ENCODE results near the gene EPHA10.

Gene EPHA10

DNA sequence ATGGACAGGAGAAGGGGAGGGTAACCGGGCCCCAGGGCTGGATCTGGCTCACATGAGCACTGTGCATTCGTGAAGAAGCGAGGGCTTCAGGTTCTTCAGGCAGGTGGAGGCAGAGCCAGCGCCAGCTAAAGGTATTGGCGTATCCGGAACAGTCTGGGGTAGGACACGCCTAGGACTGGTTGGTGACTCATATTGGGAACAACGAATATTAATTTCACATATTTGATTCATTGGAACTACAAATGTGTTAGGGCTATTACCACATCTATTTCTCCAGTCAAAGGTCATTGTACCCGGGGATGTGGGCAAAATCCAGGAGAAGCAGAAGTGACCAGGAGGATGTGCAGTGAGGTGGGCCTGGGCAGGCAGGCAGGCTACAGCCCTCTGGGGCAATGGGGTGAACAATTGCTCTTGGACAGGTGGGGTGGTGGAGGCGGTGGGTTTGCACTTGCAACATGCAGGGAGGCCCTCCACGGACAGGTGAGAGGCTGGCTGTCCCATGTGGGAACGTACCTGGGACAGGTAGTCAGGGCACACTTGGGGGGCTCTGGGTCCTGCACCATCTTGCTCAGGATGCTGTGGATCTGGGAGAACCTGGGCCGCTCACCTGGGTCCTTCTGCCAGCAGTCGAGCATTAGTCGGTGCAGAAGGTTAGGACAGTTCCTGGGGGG lies 45.9 kb downstream of the EPHA10 start:
- no peaks in the 10 kb centered on the region for H3K4me1 Mint-ChIP-seq (ENCODE audit: low read depth)
- H3K9me3 Mint-ChIP-seq = no peaks in the 10 kb centered on the region
- no peaks in the 10 kb centered on the region for H3K36me3 Mint-ChIP-seq (ENCODE audit: low read depth)
- no peaks in the 10 kb centered on the region for H3K27me3 Mint-ChIP-seq
- no peak overlapping the region for H3K4me3 Mint-ChIP-seq
- H3K27ac Mint-ChIP-seq = no peak overlapping the region

DNA sequence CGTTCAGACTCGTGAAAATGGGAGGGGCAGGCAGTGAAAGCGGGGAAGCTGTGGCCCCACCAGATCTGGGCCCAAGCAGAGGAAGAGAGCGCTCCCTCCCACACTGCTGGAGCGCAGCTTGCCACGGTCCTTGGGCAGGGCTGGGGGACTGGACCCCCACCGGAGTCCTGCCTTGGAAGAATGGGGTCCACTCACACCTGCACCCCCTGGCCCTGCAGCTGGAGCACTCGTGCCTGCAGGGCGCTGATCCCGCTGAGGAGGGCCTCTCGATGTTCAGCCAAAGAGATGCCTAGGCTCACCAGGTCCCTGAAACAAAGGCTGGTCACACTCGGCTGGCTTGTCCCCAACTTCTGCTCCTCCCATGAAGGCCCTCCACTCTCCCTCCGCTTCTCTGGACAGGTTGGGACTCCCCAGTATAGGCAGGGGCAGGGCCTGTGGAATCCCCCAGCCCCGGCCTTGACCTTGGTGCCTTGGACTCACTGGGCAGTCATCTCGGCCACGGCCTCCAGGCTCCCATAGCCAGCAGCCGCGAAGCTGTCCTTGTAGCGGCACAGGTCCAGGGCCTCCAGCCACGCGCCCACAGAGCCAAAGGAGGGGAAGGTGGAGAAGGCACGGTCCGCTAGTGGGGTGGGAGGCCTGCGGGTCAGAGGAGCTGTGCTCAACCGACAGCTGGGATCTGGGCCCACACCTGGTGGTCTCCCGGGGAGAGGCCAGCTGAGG lies 46.6 kb downstream of the EPHA10 start:
- Mint-ChIP-seq H3K27ac (no peak overlapping the region), H3K27me3 (no peaks in the 10 kb centered on the region)

DNA sequence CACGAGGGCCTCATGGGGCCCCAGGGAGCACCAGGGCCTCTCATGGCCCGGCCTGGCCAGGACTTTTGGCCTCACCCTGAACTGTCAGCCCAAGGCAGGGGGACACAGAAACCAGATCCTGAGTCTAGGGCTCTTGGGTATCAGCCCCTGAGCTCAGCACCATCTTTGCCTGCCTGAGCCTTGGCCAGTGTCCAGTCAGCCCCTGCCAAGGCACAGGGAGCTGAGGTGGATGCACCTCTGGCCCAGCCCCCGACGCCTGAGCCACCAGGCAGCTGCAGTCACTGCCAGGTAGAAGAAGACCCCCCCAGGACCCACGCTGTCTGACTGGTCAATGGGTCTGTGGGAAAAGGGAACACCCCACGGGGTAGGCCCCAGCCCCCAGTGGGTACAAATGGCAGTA lies 47.3 kb downstream of the EPHA10 start:
- Mint-ChIP-seq H3K4me3 (no peak overlapping the region), H3K27me3 (no peaks in the 10 kb centered on the region), H3K27ac (no peak overlapping the region), H3K9me3 (no peaks in the 10 kb centered on the region), H3K36me3 (ENCODE audit: low read depth) (no peaks in the 10 kb centered on the region), H3K4me1 (ENCODE audit: low read depth) (no peaks in the 10 kb centered on the region)

More for the DNA sequence above, 46.6 kb downstream of the EPHA10 start:
- H3K36me3 Mint-ChIP-seq (ENCODE audit: low read depth) = no peaks in the 10 kb centered on the region
- no peaks in the 10 kb centered on the region for H3K4me1 Mint-ChIP-seq (ENCODE audit: low read depth)
- no peaks in the 10 kb centered on the region for H3K9me3 Mint-ChIP-seq
- H3K4me3 Mint-ChIP-seq = no peak overlapping the region

DNA sequence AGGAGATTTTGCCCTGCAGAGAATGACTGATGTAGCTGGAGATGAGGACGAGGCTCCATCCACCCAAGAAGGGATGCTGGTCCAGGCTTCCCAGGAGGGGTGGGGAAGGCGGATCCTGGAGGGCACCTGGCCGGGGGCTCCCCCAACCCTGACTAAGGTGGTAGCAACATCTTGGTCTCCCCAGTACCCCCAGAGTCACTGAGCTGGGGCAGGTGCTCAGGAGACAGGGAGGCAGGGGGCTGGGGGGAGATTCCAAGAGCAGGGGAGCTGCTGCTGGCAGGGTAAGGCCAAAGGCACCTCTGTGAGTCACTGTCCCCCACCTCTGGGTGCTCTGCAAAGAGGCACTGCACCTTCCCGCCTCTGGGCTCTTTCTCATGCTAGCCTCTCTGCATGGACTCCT lies 48.6 kb downstream of the EPHA10 start:
- H3K4me3 Mint-ChIP-seq = no peak overlapping the region
- no peak overlapping the region for H3K27ac Mint-ChIP-seq
- no peaks in the 10 kb centered on the region for H3K36me3 Mint-ChIP-seq (ENCODE audit: low read depth)
- H3K9me3 Mint-ChIP-seq = no peaks in the 10 kb centered on the region
- H3K27me3 Mint-ChIP-seq = no peaks in the 10 kb centered on the region
- H3K4me1 Mint-ChIP-seq (ENCODE audit: low read depth) = no peaks in the 10 kb centered on the region

DNA sequence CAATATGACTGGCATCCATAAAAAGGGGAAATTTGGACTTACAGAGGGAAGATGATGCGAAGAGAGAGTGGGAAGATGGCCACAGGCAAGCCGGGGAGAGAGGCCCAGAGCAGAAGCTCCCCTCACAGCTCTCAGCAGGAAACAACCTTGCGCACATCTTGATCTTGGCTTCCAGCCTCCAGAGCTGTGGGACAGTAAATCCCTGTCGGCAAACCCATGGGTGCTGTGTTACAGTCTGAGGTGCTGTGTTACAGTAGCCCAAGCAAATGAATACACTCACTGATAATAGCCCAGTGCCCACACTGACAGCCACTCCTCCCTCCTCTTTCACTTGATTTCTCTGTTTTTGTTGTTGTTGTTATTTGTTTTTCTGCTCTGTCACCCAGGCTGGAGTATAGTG lies 50.2 kb downstream of the EPHA10 start:
- no peaks in the 10 kb centered on the region for H3K27me3 Mint-ChIP-seq
- H3K4me3 Mint-ChIP-seq = no peak overlapping the region
- H3K27ac Mint-ChIP-seq = no peak overlapping the region
- H3K4me1 Mint-ChIP-seq (ENCODE audit: low read depth) = no peaks in the 10 kb centered on the region
- H3K36me3 Mint-ChIP-seq (ENCODE audit: low read depth) = peaks cover 1% of the 10 kb centered on the region
- H3K9me3 Mint-ChIP-seq = no peaks in the 10 kb centered on the region

DNA sequence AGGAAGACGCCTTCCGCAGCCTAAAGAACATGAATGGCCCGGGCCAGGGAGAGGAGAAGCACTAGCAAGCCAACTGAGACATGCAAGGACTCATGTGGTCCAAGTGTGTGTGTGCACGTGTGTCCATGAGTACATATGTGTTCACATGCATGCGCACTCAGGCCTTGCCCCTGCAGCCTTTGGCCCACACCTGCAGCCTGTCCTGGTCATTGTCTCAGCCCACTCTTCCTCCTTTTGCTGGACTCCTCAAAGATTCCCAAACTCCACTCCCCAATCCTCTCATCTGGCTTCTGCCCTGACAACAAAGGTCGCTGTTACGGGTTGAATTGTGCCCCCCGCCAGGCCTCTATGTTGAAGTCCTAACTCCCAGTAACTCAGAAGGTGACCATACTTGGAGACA lies 50.7 kb downstream of the EPHA10 start:
- Mint-ChIP-seq H3K27ac (no peak overlapping the region), H3K9me3 (no peaks in the 10 kb centered on the region), H3K36me3 (ENCODE audit: low read depth) (peaks cover 6% of the 10 kb centered on the region), H3K27me3 (no peaks in the 10 kb centered on the region), H3K4me3 (no peak overlapping the region), H3K4me1 (ENCODE audit: low read depth) (no peaks in the 10 kb centered on the region)

DNA sequence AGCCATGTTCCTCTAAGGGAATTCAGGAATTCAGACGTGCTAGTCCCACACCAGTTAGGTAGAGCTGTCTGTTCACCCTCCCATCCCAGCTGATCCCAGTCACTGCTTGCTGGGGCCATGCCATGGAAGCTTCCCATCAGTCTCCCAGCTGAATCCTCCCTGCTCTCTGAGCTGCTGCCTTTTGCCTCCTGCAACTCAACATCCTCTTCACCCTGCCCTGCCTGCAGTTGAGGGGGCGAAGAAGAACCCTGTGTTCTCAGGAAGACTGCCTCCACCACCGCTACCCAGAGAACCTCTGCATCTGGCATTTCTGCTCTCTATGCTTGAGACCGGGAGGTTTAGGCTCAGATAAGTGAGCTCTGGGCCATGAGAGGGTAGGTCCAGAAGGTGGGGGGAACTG lies 56.4 kb downstream of the EPHA10 start:
- Mint-ChIP-seq H3K9me3 (no peaks in the 10 kb centered on the region), H3K4me1 (ENCODE audit: low read depth) (no peaks in the 10 kb centered on the region), H3K27ac (no peak overlapping the region), H3K4me3 (no peak overlapping the region), H3K36me3 (ENCODE audit: low read depth) (peaks cover 44% of the 10 kb centered on the region), H3K27me3 (no peaks in the 10 kb centered on the region)

DNA sequence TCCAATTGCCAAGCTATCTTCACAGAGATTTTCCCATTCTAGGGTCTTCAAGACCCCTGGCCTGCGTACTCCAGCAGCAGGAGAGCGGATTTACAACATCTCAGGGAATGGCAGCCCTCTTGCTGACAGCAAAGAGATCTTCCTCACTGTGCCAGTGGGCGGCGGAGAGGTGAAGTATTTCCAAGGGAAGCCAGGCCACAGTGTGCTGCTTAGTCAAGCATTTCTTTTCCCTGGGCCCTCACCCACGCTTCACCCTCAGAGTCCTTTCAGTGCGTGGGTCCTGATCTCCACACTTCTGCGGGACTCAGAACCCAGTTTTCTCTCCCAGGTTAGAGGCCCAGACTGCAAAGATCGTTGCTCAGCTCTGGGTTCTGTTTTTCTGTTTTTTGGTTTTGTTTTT lies 59.5 kb downstream of the EPHA10 start:
- H3K9me3 Mint-ChIP-seq = no peaks in the 10 kb centered on the region
- H3K36me3 Mint-ChIP-seq (ENCODE audit: low read depth) = peaks cover 73% of the 10 kb centered on the region
- H3K4me1 Mint-ChIP-seq (ENCODE audit: low read depth) = no peaks in the 10 kb centered on the region
- H3K4me3 Mint-ChIP-seq = no peak overlapping the region
- H3K27me3 Mint-ChIP-seq = no peaks in the 10 kb centered on the region
- H3K27ac Mint-ChIP-seq = no peak overlapping the region

DNA sequence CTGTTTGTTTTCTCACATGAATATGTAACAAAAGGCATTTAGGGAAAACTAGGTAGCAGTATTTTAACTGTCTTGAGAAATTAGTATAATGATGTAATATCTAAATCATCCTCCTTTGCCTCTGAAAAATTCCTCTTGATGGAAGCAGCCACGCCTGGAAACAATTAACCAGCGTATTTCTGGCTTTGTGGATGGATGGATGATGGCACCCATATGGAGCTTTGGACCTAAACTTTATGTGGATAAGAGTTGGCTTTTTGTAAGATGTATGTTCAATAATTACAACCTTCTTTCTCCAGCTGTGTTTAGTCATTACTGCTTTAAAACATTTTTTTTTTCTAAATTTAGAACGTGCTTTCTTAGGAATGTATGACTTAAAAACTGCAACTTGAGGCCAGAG lies 60.0 kb downstream of the EPHA10 start:
- Mint-ChIP-seq H3K4me1 (ENCODE audit: low read depth) (no peaks in the 10 kb centered on the region), H3K4me3 (no peak overlapping the region), H3K27ac (no peak overlapping the region), H3K36me3 (ENCODE audit: low read depth) (peaks cover 78% of the 10 kb centered on the region), H3K9me3 (no peaks in the 10 kb centered on the region), H3K27me3 (no peaks in the 10 kb centered on the region)

DNA sequence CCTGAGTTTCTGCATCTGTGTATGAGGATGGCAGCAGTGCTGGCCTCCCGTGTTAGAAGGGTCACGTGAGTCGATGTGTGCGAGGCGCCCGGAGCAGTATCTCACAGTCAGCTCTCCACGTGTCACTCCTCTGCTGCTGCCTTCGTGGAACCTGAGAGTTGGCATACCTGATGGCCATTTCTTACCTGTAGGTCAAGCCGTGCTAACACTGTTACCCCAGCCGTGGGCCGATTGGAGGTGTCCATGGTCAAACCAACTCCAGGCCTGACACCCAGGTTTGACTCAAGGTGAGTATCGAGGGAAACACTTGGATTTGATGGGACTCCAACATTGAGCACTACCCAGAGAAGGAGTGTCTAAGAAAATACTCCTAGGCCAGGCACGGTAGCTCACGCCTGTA lies 61.9 kb downstream of the EPHA10 start:
- H3K27me3 Mint-ChIP-seq = no peaks in the 10 kb centered on the region

DNA sequence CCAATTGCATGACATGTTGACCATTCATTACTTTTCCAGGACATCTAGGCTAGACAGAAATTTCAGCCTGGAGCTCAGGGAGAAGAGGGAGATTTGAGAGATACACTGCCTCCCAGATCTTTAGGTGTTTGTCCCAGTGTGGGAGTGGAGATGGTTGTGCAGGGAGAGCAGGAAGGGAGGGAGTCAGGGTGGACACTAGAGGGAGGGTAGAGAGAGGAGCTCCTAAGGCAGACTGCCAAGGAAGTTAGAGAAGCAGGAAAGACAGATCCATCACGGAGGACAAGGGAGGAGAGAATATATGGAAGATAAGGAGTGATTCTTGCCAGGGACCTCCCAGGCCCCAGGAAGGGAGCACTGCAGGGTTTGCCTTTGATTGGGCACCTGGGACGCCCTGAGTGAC lies 63.9 kb downstream of the EPHA10 start:
- Mint-ChIP-seq H3K4me3 (no peak overlapping the region), H3K9me3 (no peaks in the 10 kb centered on the region), H3K27ac (no peak overlapping the region), H3K27me3 (no peaks in the 10 kb centered on the region), H3K36me3 (ENCODE audit: low read depth) (peaks cover 81% of the 10 kb centered on the region), H3K4me1 (ENCODE audit: low read depth) (no peaks in the 10 kb centered on the region)

More for the DNA sequence above, 61.9 kb downstream of the EPHA10 start:
- H3K27ac Mint-ChIP-seq = no peak overlapping the region
- H3K36me3 Mint-ChIP-seq (ENCODE audit: low read depth) = peaks cover 81% of the 10 kb centered on the region
- no peaks in the 10 kb centered on the region for H3K4me1 Mint-ChIP-seq (ENCODE audit: low read depth)
- H3K4me3 Mint-ChIP-seq = no peak overlapping the region
- no peaks in the 10 kb centered on the region for H3K9me3 Mint-ChIP-seq

DNA sequence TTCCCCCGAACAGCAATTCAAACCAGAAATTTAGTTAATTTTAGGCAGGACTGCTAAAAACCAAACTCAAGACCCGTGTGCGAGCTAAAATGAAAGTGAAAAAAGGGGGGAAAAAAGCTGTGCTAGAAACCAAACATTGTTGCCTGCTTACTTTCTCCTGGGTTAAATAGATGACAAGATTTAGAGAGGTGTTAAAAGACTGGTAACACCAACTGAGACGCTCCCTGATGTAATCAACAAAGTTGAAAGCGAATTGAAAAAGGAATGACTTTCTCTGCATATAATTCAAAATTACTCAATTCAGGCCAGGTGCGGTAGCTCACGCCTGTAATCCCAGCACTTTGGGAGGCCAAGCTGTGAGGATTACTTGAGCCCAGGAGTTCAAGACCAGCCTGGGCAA lies 65.8 kb downstream of the EPHA10 start:
- H3K27me3 Mint-ChIP-seq = no peaks in the 10 kb centered on the region
- peaks cover 3% of the 10 kb centered on the region for H3K4me1 Mint-ChIP-seq (ENCODE audit: low read depth)
- H3K4me3 Mint-ChIP-seq = no peak overlapping the region
- peaks cover 85% of the 10 kb centered on the region for H3K36me3 Mint-ChIP-seq (ENCODE audit: low read depth)
- H3K9me3 Mint-ChIP-seq = no peaks in the 10 kb centered on the region
- H3K27ac Mint-ChIP-seq = no peak overlapping the region

DNA sequence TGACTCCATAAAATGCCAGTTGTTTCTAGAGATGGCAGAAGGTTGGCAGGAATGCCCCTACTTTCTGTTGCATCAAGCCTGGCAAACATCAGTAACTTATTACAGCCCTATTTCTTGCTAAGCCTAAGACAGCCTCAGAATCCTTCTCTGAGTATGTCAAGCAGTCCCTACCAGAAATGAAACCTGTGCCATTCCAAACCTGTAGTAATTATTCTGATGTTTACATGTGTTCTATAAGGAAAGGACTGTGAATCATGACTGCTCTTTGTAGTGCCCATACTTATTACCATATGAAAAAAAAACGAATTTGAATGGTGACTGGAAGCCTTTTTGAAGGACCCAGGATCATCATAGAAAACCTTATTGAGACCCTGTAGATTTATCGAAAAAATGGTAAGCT lies 67.2 kb downstream of the EPHA10 start:
- H3K4me3 Mint-ChIP-seq = no peak overlapping the region
- H3K36me3 Mint-ChIP-seq (ENCODE audit: low read depth) = peaks cover 77% of the 10 kb centered on the region
- H3K4me1 Mint-ChIP-seq (ENCODE audit: low read depth) = peaks cover 5% of the 10 kb centered on the region
- H3K27ac Mint-ChIP-seq = no peak overlapping the region
- no peaks in the 10 kb centered on the region for H3K27me3 Mint-ChIP-seq
- H3K9me3 Mint-ChIP-seq = no peaks in the 10 kb centered on the region

DNA sequence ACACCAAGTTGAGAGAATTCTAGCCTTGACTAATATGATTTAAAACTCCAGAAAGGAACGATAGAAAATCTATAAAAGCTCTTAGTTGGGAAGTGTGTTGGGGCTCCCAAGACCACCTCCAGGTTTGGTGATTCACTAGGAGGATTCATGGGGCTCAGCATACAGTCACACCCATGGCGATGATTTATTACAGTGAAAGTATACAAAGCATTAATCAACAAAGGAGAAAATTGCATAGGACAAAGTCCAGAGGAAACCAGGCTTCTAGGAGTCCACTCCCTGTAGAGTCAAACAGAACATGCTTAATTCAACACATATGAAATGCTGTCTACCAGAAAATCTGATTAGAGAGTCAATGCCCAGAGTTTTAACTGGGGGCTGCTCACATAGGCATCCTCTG lies 67.8 kb downstream of the EPHA10 start:
- peaks cover 72% of the 10 kb centered on the region for H3K36me3 Mint-ChIP-seq (ENCODE audit: low read depth)
- H3K4me3 Mint-ChIP-seq = no peak overlapping the region
- H3K4me1 Mint-ChIP-seq (ENCODE audit: low read depth) = peaks cover 5% of the 10 kb centered on the region

DNA sequence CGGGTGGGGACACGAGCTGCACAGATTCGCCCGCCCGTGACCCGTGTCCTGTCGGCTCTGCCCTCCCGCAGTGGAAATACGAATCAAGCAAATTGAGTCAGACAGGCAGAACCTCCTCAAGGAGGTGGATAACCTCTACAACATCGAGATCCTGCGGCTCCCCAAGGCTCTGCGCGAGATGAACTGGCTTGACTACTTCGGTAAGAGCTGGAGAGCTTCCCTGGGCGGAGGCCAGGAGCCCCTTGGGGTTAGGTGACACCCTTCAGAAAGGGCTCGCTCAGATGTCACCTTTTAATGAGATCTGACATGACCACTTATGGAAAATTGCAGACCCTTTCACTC lies 72.1 kb downstream of the EPHA10 start:
- Mint-ChIP-seq H3K36me3 (ENCODE audit: low read depth) (peaks cover 44% of the 10 kb centered on the region), H3K27ac (peak overlapping the region; percentile 86), H3K27me3 (no peaks in the 10 kb centered on the region), H3K9me3 (no peaks in the 10 kb centered on the region), H3K4me3 (peak overlapping the region; percentile 96), H3K4me1 (ENCODE audit: low read depth) (peaks cover 34% of the 10 kb centered on the region)

More for the DNA sequence above, 67.8 kb downstream of the EPHA10 start:
- H3K9me3 Mint-ChIP-seq = no peaks in the 10 kb centered on the region
- H3K27ac Mint-ChIP-seq = no peak overlapping the region
- H3K27me3 Mint-ChIP-seq = no peaks in the 10 kb centered on the region

Data from stimulated activated naive CD8-positive, alpha-beta T cell treated with anti-CD3 and anti-CD28 coated beads, Interleukin-15, Interleukin-2, amounts not matched to agents 100 ng/mL and 50 ng/mL, for 24 hours (primary cell).